ENCODE results near the gene PROC.

Gene PROC

DNA sequence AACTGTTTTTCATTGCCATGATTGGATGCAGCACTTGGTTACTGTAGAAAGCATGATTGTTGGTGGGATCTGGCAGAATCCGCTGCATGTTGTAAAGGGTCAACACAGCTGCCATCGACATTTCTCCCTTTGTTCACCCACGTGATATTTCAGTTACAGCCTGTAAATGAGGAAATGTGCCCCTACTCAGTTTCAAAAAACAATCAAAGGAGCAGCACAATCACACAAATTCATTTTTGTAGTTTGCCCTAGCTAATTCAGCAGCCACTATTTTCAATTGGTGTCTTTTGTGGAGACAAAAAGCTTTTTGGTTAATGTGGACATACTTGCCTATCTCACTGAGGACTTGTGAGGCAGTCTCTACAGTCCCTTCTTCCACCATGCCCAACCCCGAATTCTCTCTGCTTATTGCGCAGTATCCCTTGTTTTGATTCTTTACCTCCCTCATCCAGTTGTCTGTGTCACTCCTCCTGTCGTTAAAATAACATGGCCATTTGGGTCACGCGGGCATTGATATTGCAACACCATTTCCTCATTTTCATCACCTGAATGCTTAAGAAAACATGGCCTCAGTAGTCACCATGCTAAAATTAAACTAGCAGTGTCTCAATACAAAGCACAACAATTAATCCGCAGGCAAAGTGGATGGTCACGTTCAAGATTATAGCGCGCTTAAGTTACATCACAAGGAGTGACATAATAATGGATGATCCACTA lies 6.4 kb upstream of the PROC start:
- POLR2A ChIA-PET = interaction anchor here (1.0 to 1.1 kb wide), 2 partner anchors 9 to 11 kb away, joined by 3 to 5 read pairs; no protein-coding TSS in a partner anchor
- no peaks in the 10 kb centered on the region for H3K36me3 ChIP-seq (ENCODE audit: control insufficient read depth in 2 of 2, insufficient read depth in 1 of 2, low read length in 2 of 2)
- no peak overlapping the region for H3K4me3 ChIP-seq (ENCODE audit: low read depth, low read length)
- H3K9me3 ChIP-seq (ENCODE audit: control insufficient read depth, insufficient read depth, low read depth, low read length) = no peaks in the 10 kb centered on the region
- CTCF ChIA-PET = interaction anchor here (1.4 to 1.6 kb wide), 2 partner anchors 20 to 68 kb away, joined by 3 to 4 read pairs; no protein-coding TSS in a partner anchor
- H3K27ac ChIP-seq (ENCODE audit: extremely low read depth, low read depth, low read length) = no peak overlapping the region
- H3K4me1 ChIP-seq (ENCODE audit: control insufficient read depth, insufficient read depth, low read length) = peaks cover 6% of the 10 kb centered on the region
- TF ChIP-seq ZNF610 (tag by site-specific recombination; IDR thresholded peaks at IDR 0.05; ENCODE audit: borderline replicate concordance) (no peak), ZNF701 (tag by site-specific recombination; IDR thresholded peaks at IDR 0.05) (no peak), ZNF747 (tag by site-specific recombination; IDR thresholded peaks at IDR 0.05) (no peak), ZNF335 (tag by site-specific recombination; conservative IDR thresholded peaks at IDR 0.05) (peak; percentile 70), GFI1B (tag by site-specific recombination; IDR thresholded peaks at IDR 0.05) (no peak), TCF7L2 (IDR thresholded peaks at IDR 0.05; ENCODE audit: borderline replicate concordance, low read depth, low read length) (no peak), YY2 (tag by site-specific recombination; IDR thresholded peaks at IDR 0.05) (peak; percentile 69), ZNF518A (tag by site-specific recombination; conservative IDR thresholded peaks at IDR 0.05; ENCODE audit: low read depth) (no peak), ZNF26 (tag by site-specific recombination; IDR thresholded peaks at IDR 0.05) (no peak), KLF16 (tag by site-specific recombination; IDR thresholded peaks at IDR 0.05) (no peak), SETDB1 (IDR thresholded peaks at IDR 0.05; ENCODE audit: insufficient read length, low read length) (peak; percentile 74), SCRT1 (tag by site-specific recombination; IDR thresholded peaks at IDR 0.05; ENCODE audit: borderline replicate concordance) (no peak), ZFP3 (tag by site-specific recombination; IDR thresholded peaks at IDR 0.05; ENCODE audit: low read depth) (no peak), ZBTB21 (tag by site-specific recombination; IDR thresholded peaks at IDR 0.05) (no peak), WT1 (tag by site-specific recombination; IDR thresholded peaks at IDR 0.05) (no peak), ZBTB10 (tag by site-specific recombination; IDR thresholded peaks at IDR 0.05) (no peak), ZNF132 (tag by site-specific recombination; IDR thresholded peaks at IDR 0.05; ENCODE audit: borderline replicate concordance) (no peak), KLF9 (tag by site-specific recombination; IDR thresholded peaks at IDR 0.05; ENCODE audit: low read depth) (no peak)
- TF ChIP-seq, protein P1, sequence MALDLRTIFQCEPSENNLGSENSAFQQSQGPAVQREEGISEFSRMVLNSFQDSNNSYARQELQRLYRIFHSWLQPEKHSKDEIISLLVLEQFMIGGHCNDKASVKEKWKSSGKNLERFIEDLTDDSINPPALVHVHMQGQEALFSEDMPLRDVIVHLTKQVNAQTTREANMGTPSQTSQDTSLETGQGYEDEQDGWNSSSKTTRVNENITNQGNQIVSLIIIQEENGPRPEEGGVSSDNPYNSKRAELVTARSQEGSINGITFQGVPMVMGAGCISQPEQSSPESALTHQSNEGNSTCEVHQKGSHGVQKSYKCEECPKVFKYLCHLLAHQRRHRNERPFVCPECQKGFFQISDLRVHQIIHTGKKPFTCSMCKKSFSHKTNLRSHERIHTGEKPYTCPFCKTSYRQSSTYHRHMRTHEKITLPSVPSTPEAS (tag by site-specific recombination; IDR thresholded peaks at IDR 0.05) = no peak
- TF ChIP-seq, protein P2, sequence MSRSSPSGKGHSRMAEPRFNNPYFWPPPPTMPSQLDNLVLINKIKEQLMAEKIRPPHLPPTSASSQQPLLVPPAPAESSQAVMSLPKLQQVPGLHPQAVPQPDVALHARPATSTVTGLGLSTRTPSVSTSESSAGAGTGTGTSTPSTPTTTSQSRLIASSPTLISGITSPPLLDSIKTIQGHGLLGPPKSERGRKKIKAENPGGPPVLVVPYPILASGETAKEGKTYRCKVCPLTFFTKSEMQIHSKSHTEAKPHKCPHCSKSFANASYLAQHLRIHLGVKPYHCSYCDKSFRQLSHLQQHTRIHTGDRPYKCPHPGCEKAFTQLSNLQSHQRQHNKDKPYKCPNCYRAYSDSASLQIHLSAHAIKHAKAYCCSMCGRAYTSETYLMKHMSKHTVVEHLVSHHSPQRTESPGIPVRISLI (tag by site-specific recombination; IDR thresholded peaks at IDR 0.05) = no peak
- TF ChIP-seq, protein P3, sequence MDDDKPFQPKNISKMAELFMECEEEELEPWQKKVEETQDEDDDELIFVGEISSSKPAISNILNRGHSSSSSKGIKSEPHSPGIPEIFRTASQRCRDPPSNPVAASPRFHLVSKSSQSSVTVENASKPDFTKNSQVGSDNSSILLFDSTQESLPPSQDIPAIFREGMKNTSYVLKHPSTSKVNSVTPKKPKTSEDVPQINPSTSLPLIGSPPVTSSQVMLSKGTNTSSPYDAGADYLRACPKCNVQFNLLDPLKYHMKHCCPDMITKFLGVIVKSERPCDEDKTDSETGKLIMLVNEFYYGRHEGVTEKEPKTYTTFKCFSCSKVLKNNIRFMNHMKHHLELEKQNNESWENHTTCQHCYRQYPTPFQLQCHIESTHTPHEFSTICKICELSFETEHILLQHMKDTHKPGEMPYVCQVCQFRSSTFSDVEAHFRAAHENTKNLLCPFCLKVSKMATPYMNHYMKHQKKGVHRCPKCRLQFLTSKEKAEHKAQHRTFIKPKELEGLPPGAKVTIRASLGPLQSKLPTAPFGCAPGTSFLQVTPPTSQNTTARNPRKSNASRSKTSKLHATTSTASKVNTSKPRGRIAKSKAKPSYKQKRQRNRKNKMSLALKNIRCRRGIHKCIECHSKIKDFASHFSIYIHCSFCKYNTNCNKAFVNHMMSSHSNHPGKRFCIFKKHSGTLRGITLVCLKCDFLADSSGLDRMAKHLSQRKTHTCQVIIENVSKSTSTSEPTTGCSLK (tag by site-specific recombination; IDR thresholded peaks at IDR 0.05) = no peak

Data from HEK293 (cell line).